Coronary artery (tissue), 2 donors: ENCODE measurements around the gene SAMD11.
"Not testable (repeated sequence)": the region's sequence is repeated elsewhere in the genome, so short reads cannot be mapped to it uniquely, and the experiment has no call there.

Experiments
- DNase-seq: peaks from one replicate; pipeline ENCODE4 v3.0.0-alpha.2; 2017; ENCODE audit warnings: low spot score
- H3K27ac ChIP-seq, 2 donors: fragments of 200-600 bp; sonication (generic); one replicate each; pipeline ENCODE4 v1.5.1; 2016 to 2019
- H3K4me3 ChIP-seq: fragments of 200-600 bp; sonication (generic); 2 replicates; pipeline ENCODE4 v1.5.1; 2016; ENCODE audit warnings: mild to moderate bottlenecking, moderate library complexity
- CTCF ChIP-seq: fragments of 200-600 bp; sonication (generic); IDR thresholded peaks from one replicate; pipeline ENCODE4 v1.5.1; 2019; ENCODE audit warnings: antibody characterized with exemption

Gene SAMD11, protein sequence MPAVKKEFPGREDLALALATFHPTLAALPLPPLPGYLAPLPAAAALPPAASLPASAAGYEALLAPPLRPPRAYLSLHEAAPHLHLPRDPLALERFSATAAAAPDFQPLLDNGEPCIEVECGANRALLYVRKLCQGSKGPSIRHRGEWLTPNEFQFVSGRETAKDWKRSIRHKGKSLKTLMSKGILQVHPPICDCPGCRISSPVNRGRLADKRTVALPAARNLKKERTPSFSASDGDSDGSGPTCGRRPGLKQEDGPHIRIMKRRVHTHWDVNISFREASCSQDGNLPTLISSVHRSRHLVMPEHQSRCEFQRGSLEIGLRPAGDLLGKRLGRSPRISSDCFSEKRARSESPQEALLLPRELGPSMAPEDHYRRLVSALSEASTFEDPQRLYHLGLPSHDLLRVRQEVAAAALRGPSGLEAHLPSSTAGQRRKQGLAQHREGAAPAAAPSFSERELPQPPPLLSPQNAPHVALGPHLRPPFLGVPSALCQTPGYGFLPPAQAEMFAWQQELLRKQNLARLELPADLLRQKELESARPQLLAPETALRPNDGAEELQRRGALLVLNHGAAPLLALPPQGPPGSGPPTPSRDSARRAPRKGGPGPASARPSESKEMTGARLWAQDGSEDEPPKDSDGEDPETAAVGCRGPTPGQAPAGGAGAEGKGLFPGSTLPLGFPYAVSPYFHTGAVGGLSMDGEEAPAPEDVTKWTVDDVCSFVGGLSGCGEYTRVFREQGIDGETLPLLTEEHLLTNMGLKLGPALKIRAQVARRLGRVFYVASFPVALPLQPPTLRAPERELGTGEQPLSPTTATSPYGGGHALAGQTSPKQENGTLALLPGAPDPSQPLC

DNA sequence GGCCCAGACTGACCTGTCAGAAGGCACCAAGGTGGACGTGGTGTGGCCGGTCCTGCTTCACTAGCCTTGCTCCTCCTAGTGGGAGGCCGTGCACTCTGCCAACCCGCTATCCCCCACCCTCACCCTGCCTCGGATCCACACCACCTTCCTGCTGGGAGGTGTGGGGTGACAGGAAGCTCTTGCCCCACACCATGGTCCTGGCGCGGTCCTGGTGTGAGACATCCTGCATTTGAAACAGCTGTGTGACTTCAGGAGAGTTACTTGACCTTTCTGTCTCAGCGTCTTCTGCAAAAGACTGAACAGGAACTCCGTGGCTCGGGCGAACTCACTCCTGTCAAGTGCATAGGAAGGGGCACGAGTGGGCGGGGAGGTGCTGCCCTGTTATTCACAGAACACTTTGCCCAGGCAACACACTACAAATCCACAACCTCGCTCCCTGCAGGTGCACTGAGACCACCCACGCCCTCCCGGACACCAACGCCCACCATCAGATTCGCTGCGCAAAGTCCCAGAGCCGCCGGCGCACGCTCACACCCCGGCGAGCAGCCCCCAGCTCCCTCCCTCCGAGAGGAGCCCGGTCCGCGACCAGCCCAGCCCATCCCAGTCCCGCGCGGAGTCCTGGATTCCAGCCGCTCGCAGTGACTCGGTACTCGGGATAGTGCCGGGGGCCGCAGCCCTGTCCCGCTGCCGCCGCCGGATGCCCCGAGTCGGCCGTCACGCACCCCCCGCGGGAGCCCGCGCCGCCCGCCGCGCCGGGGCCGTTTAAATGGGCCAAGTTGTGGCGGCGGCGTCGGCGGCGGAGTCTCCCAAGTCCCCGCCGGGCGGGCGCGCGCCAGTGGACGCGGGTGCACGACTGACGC is at the start of gene SAMD11:
SAMD11 (plus strand) TSS at position 793 of the 860 bp plus-strand sequence. CDS start 509 bp downstream, outside the sequence.
- H3K27ac ChIP-seq: peak within 1 kb of the TSS in 1 of 2 donors; percentile 61
- peak within 1 kb of the TSS; percentile 80 for H3K4me3 ChIP-seq
- TF ChIP-seq CTCF: no peak
- DNase-seq: no peak

GRCh38 chr1:876428-877208 is 47.1 kb upstream of the SAMD11 start:
- DNase-seq, H3K27ac ChIP-seq, H3K4me3 ChIP-seq: not testable (repeated sequence)

DNA sequence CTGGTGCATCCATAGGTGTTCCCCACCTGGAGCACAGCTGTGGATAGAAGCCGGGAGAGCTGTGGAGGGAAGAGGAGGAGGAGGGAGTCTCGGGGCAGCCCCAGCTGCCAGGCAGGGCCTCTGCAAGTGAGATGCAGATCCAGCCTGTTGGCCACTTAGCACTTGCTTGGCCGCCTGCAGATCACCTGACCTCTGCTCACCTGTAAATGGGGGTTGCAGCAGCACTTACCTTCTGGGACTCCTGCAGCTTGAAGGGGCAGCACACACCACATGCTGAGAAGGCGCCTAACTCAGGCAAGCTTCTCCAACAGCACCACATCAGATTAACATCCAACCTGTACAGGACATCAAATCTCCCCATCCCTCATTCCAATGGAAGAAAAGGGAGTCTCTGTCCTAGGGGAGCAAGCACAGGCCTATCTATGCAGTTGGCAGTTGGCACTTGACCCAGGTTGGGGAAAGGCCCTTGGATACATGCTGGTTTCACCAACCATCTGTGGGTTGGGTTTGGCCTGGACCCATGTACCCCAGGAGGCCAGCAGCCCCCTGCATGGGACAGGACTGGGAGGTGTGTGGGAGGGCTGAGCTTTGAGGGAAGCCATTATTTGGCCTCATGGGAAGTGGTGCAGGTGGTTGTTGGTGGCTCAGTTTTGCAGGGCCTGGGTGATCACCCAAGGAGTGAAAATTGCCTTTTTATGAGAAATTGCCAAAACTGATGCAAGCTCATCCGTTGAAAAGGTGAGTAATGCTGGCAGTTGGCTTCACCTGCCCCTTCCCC is 46.3 kb upstream of the SAMD11 start:
- not testable (repeated sequence) for H3K4me3 ChIP-seq, H3K27ac ChIP-seq, DNase-seq

DNA sequence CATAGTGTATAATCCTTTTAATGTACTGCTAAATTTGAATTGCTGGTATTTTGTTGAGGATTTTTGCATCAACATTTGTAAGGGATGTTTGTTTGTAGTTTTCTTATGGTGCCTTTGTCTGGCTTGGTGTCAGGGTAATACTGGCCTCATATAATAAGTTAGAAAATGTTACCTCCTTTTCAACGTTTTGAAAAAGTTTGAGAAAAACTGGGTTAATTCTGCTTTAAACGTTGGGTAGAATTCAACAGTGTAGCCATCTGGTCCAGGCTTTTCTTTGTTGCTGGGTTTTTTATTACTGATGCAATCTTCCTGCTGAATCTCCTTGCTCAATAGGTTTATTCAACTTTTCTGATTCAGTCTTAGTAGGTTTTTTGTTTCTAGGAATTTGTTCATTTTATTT is 43.2 kb upstream of the SAMD11 start:
- not testable (repeated sequence) for DNase-seq, H3K4me3 ChIP-seq, H3K27ac ChIP-seq

- not testable (repeated sequence) for DNase-seq, H3K4me3 ChIP-seq, H3K27ac ChIP-seq
Observed at GRCh38 chr1:880915-881314, 42.8 kb upstream of the SAMD11 start.

GRCh38 chr1:886311-886710 is 37.4 kb upstream of the SAMD11 start:
- no peak for TF ChIP-seq CTCF
- H3K4me3 ChIP-seq: no peak overlapping the region
- no peak for DNase-seq
- H3K27ac ChIP-seq: no peak overlapping the region

- H3K27ac ChIP-seq: no peak overlapping the region
- no peak for TF ChIP-seq CTCF
- no peak overlapping the region for H3K4me3 ChIP-seq
- DNase-seq: no peak
Observed at GRCh38 chr1:886760-887159, 37.0 kb upstream of the SAMD11 start.

GRCh38 chr1:888297-888696 is 35.4 kb upstream of the SAMD11 start:
- DNase-seq: no peak
- H3K27ac ChIP-seq: no peak overlapping the region
- H3K4me3 ChIP-seq: no peak overlapping the region
- TF ChIP-seq CTCF: no peak

GRCh38 chr1:889774-890173 is 33.9 kb upstream of the SAMD11 start:
- H3K27ac ChIP-seq, DNase-seq, H3K4me3 ChIP-seq: not testable (repeated sequence)

GRCh38 chr1:890234-890633 is 33.5 kb upstream of the SAMD11 start:
- H3K4me3 ChIP-seq, DNase-seq: not testable (repeated sequence)

More at GRCh38 chr1:890234-890633, 33.5 kb upstream of the SAMD11 start:
- not testable (repeated sequence) for H3K27ac ChIP-seq
